ENCODE measurements around the gene IGFL3.

DNA sequence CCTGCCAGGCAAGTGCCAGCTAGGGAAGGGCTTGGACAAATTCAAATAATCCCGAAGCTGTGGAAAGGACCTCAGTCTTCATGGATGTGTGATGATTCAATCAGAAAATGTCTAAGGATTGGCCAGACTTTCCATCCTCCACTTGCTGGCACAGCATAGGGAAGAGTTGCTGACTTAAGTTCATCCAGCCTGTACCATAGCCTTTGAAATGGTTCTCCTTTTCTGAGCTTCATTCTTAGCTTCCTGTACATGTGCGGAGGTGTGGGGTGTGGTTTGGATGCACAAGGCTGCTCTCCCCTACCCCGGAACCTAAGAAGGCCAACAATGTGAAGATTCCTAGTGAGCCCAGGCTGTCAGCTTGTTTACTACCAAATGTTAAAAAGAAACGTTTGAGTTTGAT lies 959 bp upstream of the IGFL3 start:
- TF ChIP-seq, protein P1, sequence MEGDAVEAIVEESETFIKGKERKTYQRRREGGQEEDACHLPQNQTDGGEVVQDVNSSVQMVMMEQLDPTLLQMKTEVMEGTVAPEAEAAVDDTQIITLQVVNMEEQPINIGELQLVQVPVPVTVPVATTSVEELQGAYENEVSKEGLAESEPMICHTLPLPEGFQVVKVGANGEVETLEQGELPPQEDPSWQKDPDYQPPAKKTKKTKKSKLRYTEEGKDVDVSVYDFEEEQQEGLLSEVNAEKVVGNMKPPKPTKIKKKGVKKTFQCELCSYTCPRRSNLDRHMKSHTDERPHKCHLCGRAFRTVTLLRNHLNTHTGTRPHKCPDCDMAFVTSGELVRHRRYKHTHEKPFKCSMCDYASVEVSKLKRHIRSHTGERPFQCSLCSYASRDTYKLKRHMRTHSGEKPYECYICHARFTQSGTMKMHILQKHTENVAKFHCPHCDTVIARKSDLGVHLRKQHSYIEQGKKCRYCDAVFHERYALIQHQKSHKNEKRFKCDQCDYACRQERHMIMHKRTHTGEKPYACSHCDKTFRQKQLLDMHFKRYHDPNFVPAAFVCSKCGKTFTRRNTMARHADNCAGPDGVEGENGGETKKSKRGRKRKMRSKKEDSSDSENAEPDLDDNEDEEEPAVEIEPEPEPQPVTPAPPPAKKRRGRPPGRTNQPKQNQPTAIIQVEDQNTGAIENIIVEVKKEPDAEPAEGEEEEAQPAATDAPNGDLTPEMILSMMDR (IDR thresholded peaks at IDR 0.05; ENCODE audit: poor library complexity) = no peak
- TF ChIP-seq EZH2 (IDR thresholded peaks at IDR 0.05; ENCODE audit: borderline replicate concordance) = no peak
- TF ChIP-seq EZH2phosphoT487 (IDR thresholded peaks at IDR 0.05; ENCODE audit: low read depth, severe bottlenecking, unreplicated experiment) = no peak

Data from hepatocyte (in vitro differentiated cells).